GM21367 (cell line): ENCODE data around the gene ROBO3.

Experiments used
- ATAC-seq: cut with Tn5 transposase; IDR thresholded peaks from one replicate; pipeline ENCODE4 v1.9.1; 2021; ENCODE audit not compliant: unreplicated experiment

ROBO3 gene

DNA sequence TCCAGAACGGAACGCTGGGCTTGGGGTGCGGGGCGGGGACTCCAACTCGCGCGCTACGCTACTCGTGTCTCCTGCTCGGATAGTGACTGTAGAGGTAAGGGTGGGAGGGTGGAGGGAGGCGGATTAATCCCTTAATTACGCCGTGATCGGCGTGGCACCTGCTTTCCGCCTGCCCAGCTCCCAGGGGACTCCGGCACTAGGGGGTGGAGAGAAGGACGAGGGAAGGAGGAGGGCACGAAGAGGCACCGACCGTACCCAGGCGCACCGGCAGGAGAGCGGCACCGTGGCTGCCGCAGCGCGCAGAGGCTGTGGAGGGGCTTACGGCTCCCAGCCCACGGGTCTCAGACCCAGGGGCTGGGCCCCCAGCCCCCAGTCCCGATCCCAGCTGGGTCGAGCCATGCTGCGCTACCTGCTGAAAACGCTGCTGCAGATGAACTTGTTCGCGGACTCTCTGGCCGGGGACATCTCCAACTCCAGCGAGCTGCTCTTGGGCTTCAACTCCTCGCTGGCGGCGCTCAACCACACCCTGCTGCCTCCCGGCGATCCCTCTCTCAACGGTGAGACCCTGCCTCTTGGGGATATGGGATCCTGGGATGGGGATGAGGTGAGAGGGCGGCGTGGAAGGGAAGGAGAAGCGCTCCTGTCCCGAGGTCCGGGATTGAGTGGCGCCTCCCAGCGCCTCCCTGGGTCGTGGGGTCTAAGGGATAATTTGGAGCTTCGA is at the start of gene ROBO3:
Gene ROBO3, plus strand, starts transcription at position 252 of the 721 bp plus-strand sequence. Its CDS starts 146 bp downstream, at position 398.
- ATAC-seq, result no peak

- ATAC-seq, result no peak
Measured at GRCh38 chr11:124817036-124817435, 48.2 kb upstream of the ROBO3 start.

DNA sequence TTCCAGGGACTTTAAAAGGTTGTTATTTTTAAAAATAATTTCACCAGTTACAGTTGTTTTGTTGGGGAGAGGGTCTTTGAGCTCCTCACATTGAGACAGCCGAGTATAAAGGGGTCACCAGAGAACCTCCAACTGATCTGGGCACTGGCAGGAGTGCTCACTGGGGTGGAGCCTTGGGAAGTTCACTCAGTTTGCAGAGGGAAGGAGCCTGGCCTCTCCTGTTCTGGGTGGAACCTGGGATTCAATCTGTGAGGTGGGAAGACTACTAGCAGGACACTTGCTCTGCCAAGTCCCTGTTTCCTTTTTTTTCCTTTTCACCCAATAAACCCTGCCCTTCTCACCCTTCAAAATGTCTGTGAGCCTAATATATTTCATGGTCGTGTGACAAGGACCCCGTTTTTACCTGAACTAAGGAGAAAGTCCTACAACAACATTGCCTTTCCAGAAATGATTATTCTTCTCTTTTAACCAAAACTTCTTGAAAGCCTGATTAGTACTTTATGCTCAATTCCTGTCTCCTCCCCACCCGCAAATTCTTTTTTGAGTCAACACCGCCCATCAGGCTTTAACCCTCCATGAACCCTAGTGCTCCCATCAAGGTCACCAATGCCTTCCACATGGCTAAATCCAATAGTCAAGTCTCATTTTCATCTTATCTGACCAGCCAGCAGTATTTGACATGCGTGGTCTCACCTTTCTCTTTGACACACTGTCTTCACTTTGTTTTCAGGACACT is 43.1 kb upstream of the ROBO3 start:
- no peak for ATAC-seq

DNA sequence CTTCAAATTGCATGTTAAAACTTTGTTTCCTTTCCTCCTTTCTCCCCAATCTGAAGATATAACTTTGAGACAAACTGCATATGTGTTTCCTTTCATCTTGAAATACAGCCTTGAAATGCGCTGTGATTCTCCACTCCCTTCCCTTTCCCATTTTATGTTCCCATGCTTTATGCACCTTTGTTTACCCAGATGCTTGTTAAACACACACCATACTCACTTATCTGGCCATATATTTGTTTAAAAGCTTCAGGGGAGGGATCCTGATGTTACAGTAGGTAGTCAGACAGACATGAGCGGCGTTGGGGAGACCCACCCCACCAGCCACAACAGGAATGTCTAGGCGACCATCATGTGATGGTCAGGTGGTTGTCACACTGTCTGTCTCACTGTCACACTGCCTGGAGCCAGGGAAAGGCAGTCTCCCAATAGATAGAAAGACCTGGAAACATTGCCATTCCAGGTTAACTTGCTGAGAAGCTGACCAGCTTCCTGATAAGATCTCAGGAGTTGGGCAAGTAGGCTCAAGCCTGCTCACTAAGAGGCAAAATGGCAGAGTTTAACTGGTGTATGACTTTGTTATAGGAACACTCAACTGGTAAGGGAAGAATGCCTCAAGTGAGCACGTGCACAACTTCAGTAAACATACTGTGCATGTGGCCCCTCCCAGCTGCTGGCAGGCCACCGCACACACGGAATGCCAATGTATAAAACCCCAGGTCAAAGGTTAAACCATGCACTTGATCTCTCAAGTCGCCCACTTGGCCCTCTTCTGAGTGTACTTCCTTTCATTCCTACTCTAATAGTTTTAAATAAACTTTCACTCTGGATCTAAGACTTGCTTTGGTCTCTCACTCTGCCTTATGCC is 41.5 kb upstream of the ROBO3 start:
- ATAC-seq, result no peak

DNA sequence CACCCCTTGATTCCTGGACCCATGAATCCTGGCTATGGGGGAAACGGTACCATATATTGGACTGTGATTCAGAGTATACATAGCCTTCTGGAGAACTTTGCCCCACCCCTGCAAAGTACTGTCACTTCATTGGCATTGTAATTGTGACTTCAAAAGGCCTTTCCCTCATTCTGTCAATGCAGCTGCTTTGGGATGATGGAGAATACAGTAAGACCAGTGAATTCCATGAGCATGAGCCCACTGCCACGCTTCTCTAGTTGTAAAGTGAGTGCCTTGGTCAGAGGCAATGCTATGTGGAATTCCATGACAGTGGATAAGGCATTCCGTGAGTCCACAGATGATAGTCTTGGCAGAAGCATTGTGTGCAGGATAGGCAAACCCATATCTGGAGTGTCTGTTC is 39.4 kb upstream of the ROBO3 start:
- ATAC-seq, result no peak

GRCh38 chr11:124829986-124830385 is 35.2 kb upstream of the ROBO3 start:
- no peak for ATAC-seq

GRCh38 chr11:124830749-124831148 is 34.5 kb upstream of the ROBO3 start:
- no peak for ATAC-seq

DNA sequence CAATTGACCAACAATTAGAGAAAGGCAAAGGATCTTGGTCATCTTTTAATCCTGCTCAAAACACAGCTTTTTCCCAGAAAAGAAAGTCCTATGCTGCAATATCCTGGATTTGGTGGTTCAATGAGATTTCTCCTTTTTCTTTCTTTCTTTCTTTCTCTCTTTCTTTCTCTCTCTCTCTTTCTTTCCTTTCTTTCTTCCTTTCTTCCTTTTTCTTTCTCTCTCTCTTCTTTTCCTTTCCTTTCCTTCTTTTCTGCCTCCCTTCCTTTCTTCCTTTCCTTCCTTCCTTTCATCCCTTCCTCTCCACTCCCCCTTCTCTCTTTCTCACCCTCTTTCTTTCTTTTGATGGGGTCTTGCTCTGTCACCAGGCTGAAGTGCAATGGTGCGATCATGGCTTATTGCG is 33.3 kb upstream of the ROBO3 start:
- no peak for ATAC-seq

DNA sequence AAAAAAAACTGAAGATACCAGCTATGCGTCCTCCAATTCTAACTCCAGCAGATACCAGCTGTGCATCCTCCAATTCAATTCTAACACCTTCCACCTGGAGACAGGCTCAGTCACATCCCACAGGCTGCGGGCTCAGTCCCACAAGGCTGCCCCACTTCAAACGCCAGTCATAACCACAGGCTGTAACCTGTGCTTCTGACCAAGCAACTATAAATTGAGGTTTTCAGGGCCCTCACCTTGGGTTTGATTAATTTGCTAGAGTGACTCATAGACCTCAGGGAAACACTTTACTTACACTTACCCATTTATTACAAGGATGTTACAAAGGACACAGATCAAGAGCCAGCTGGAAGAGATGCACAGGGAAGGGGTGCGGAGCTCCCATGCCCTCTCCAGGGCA is 32.7 kb upstream of the ROBO3 start:
- ATAC-seq, result no peak

- no peak for ATAC-seq
Measured at GRCh38 chr11:124834526-124835180, 30.6 kb upstream of the ROBO3 start.

DNA sequence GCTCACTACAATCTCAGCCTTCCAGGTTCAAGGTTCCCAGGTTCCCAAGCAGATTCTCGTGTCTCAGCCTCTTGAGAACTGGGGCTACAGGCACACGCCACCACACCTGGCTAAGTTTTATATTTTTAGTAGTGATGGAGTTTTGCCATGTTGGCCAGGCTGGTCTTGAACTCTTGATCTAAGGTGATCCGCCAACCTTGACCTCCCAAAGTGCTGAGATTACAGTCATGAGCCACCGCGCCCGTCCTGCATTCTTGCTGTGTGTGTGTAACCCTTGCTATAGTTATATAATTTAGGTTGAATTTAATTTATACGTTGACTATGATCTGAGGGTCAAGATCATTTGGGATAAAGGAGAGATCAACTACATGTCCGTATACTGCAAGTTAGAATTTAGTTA is 29.3 kb upstream of the ROBO3 start:
- no peak for ATAC-seq

- ATAC-seq, result no peak
Measured at GRCh38 chr11:124837491-124837856, 27.8 kb upstream of the ROBO3 start.

- ATAC-seq, result no peak
Measured at GRCh38 chr11:124838805-124839127, 26.5 kb upstream of the ROBO3 start.

DNA sequence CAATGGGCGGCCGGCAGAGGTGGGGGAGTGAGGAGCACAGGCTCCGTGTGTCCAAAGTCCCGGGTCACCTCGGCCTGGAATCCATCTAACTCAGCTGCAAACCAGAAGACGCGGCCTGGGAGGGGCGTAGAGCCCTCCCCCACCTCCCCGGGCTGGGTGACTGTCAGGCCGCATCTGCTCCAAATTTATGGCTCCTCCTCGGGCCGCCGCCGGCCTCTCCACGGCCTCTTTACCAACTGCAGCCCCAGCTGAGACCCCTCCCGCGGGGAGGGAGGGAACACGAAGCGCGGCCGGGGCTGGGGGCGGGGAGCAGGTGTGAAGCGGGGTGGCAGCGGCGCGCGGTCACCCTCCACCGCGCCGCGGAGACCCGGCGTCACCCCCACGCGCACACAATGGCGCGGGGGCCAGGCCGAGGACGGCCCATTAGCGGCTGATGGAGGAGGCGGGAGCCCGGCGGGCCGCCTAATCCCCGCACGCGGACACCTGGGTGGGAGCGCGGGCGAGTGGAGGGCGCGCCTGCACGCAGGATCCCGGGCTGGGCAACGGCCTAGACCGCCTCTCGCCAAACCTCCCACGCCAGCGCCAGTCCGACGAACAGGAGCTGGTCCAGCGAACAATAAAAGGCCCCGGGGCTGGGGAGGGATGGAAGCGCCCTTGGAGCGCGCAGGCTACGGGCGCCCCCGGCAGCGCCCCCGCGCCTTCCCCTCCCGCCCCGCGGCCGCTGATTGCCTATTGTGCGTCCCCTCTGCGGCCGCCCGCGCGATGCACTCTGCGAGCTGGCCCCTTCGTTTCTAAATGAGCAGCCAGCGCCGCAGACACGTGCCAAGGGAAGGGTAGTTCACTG is 25.9 kb upstream of the ROBO3 start:
- no peak for ATAC-seq

- ATAC-seq, result no peak
Measured at GRCh38 chr11:124839972-124840621, 25.1 kb upstream of the ROBO3 start.

DNA sequence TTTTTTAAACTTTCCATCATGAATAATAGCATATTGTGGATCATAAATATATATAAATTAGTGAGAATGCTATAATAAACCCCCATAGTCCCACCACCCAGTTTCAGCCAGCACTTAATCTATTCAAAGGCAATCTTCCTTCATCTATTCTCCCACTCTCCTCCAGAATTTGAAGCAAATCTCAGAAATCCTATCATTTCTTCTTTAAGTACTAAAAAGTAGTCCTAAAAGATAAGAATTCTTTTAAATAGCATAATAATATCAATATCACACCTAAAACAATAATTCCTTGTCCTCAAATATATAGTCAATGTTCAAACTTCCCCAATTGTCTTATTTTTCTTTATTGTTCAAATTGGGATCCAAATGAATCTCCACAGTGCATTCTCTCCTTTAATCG is 24.6 kb upstream of the ROBO3 start:
- no peak for ATAC-seq

DNA sequence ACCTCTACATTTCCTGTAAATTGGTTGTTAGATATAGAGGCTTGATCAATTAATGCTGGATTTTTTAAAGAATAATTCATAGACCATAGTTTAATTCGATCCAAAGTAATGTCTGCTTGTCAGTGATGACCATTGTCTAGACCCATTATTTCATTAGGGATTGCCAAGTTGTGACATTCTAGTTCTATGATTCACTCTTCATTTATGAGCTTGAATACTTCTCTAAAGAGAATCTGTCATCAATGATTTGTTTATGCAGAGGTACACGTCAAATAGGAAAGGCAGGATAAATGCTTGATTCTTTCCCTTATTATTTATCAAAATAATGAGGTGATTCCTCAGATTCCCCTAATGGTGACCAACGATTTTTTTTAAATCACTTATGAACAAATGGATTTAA is 24.0 kb upstream of the ROBO3 start:
- no peak for ATAC-seq

GRCh38 chr11:124841840-124842239 is 23.4 kb upstream of the ROBO3 start:
- ATAC-seq, result no peak

GRCh38 chr11:124842305-124842704 is 22.9 kb upstream of the ROBO3 start:
- ATAC-seq, result no peak

GRCh38 chr11:124843616-124843910 is 21.7 kb upstream of the ROBO3 start:
- ATAC-seq, result no peak
